ENCODE measurements around the gene WBP2NL. TPM values are rescaled to one million over a fixed set of nuclear protein-coding genes. Genes with fewer than 3 reads are reported as not detected.

The WBP2NL gene
- total and polyA plus RNA-seq, 4 donors = 0.12 to 0.50 (median 0.25) TPM

DNA sequence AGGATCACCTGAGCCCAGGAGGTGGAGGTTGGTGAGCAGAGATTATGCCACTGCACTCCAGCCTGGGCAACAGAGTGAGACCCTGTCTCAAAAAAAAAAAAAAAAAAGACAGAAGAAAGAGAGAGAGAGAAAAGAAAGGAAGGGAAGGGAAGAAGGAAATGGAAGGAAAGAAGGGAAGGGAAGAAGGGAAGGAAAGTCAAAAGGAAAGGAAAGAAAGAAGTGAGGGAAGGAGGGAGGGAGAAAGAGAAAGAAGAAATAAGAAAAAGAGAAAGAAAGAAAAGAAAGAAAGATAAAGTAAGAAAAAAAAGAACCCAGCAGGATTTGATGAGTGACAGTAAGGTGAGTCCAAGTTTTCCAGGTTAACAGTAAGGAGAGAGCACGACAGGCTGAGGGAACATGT lies 19.6 kb downstream of the WBP2NL start:
- H3K4me3 ChIP-seq (ENCODE audit: low read depth in 1 of 3, low read length in 3 of 3) = no peak overlapping the region
- H3K9me3 ChIP-seq (ENCODE audit: control insufficient read depth in 4 of 4, low read length in 3 of 4) = no peaks in the 10 kb centered on the region
- H3K9ac ChIP-seq (ENCODE audit: low read depth in 1 of 2, low read length in 2 of 2) = no peak overlapping the region
- H3K27me3 ChIP-seq (ENCODE audit: control insufficient read depth in 4 of 4, insufficient read depth in 4 of 4, low read length in 3 of 4) = no peaks in the 10 kb centered on the region
- H3K27ac ChIP-seq (ENCODE audit: low read depth in 1 of 2, low read length in 2 of 2) = no peak overlapping the region
- no peaks in the 10 kb centered on the region for H3K4me1 ChIP-seq (ENCODE audit: control insufficient read depth in 4 of 4, insufficient read depth in 4 of 4, low read length in 3 of 4)
- DNase-seq (ENCODE audit: low spot score) = no peak
- TF ChIP-seq SP1 (IDR thresholded peaks at IDR 0.05) (no peak), NR2F2 (IDR thresholded peaks at IDR 0.05) (no peak), RAD21 (IDR thresholded peaks at IDR 0.05) (no peak), HNF4G (IDR thresholded peaks at IDR 0.05) (no peak), FOXA2 (IDR thresholded peaks at IDR 0.05) (no peak), JUND (IDR thresholded peaks at IDR 0.05) (no peak), GABPA (IDR thresholded peaks at IDR 0.05 in 1 of 2, conservative IDR thresholded peaks at IDR 0.05 in 1 of 2) (no peak), HNF4A (conservative IDR thresholded peaks at IDR 0.05) (no peak), RXRA (IDR thresholded peaks at IDR 0.05) (no peak), TAF1 (conservative IDR thresholded peaks at IDR 0.05) (no peak), YY1 (IDR thresholded peaks at IDR 0.05) (no peak), FOXA1 (IDR thresholded peaks at IDR 0.05) (no peak), EGR1 (IDR thresholded peaks at IDR 0.05; ENCODE audit: low read depth in 2 of 2) (no peak)
- TF ChIP-seq, protein P1, sequence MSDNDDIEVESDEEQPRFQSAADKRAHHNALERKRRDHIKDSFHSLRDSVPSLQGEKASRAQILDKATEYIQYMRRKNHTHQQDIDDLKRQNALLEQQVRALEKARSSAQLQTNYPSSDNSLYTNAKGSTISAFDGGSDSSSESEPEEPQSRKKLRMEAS (IDR thresholded peaks at IDR 0.05) = no peak
- TF ChIP-seq, protein P2, sequence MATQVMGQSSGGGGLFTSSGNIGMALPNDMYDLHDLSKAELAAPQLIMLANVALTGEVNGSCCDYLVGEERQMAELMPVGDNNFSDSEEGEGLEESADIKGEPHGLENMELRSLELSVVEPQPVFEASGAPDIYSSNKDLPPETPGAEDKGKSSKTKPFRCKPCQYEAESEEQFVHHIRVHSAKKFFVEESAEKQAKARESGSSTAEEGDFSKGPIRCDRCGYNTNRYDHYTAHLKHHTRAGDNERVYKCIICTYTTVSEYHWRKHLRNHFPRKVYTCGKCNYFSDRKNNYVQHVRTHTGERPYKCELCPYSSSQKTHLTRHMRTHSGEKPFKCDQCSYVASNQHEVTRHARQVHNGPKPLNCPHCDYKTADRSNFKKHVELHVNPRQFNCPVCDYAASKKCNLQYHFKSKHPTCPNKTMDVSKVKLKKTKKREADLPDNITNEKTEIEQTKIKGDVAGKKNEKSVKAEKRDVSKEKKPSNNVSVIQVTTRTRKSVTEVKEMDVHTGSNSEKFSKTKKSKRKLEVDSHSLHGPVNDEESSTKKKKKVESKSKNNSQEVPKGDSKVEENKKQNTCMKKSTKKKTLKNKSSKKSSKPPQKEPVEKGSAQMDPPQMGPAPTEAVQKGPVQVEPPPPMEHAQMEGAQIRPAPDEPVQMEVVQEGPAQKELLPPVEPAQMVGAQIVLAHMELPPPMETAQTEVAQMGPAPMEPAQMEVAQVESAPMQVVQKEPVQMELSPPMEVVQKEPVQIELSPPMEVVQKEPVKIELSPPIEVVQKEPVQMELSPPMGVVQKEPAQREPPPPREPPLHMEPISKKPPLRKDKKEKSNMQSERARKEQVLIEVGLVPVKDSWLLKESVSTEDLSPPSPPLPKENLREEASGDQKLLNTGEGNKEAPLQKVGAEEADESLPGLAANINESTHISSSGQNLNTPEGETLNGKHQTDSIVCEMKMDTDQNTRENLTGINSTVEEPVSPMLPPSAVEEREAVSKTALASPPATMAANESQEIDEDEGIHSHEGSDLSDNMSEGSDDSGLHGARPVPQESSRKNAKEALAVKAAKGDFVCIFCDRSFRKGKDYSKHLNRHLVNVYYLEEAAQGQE (IDR thresholded peaks at IDR 0.05) = no peak
- TF ChIP-seq, protein P3, sequence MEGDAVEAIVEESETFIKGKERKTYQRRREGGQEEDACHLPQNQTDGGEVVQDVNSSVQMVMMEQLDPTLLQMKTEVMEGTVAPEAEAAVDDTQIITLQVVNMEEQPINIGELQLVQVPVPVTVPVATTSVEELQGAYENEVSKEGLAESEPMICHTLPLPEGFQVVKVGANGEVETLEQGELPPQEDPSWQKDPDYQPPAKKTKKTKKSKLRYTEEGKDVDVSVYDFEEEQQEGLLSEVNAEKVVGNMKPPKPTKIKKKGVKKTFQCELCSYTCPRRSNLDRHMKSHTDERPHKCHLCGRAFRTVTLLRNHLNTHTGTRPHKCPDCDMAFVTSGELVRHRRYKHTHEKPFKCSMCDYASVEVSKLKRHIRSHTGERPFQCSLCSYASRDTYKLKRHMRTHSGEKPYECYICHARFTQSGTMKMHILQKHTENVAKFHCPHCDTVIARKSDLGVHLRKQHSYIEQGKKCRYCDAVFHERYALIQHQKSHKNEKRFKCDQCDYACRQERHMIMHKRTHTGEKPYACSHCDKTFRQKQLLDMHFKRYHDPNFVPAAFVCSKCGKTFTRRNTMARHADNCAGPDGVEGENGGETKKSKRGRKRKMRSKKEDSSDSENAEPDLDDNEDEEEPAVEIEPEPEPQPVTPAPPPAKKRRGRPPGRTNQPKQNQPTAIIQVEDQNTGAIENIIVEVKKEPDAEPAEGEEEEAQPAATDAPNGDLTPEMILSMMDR (IDR thresholded peaks at IDR 0.05; ENCODE audit: low read depth, low read length, missing input control) = no peak
- TF ChIP-seq, protein P4, sequence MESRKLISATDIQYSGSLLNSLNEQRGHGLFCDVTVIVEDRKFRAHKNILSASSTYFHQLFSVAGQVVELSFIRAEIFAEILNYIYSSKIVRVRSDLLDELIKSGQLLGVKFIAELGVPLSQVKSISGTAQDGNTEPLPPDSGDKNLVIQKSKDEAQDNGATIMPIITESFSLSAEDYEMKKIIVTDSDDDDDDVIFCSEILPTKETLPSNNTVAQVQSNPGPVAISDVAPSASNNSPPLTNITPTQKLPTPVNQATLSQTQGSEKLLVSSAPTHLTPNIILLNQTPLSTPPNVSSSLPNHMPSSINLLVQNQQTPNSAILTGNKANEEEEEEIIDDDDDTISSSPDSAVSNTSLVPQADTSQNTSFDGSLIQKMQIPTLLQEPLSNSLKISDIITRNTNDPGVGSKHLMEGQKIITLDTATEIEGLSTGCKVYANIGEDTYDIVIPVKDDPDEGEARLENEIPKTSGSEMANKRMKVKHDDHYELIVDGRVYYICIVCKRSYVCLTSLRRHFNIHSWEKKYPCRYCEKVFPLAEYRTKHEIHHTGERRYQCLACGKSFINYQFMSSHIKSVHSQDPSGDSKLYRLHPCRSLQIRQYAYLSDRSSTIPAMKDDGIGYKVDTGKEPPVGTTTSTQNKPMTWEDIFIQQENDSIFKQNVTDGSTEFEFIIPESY (IDR thresholded peaks at IDR 0.05) = no peak
- TF ChIP-seq, protein P5, sequence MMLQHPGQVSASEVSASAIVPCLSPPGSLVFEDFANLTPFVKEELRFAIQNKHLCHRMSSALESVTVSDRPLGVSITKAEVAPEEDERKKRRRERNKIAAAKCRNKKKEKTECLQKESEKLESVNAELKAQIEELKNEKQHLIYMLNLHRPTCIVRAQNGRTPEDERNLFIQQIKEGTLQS (IDR thresholded peaks at IDR 0.05) = no peak
- H3K36me3 ChIP-seq (ENCODE audit: control insufficient read depth in 4 of 4, insufficient read depth in 3 of 4, low read depth in 1 of 4, low read length in 3 of 4) = no peaks in the 10 kb centered on the region
- 72% methylated on average over 1 of the region's 1 CpG for WGBS

Measured in liver (tissue), 9 donors.